Activated CD4-positive, alpha-beta T cell treated with anti-CD3 and anti-CD28 coated beads for 1 hour (primary cell): ENCODE measurements around the gene FRS2.
"Not testable (repeated sequence)": the region's sequence is repeated elsewhere in the genome, so short reads cannot be mapped to it uniquely, and the experiment has no call there.

ENCODE experiments used
- DNase-seq: peaks from one replicate; pipeline ENCODE4 v3.0.0-alpha.2; 2020

FRS2 gene

GRCh38 chr12:69588527-69588926 is 118.3 kb downstream of the FRS2 start:
- DNase-seq, result no peak

GRCh38 chr12:69589082-69589481 is 118.9 kb downstream of the FRS2 start:
- DNase-seq, result no peak

GRCh38 chr12:69595689-69596088 is 125.5 kb downstream of the FRS2 start:
- DNase-seq, result no peak

- no peak for DNase-seq
These were observed 128.1 kb downstream of the FRS2 start for GRCh38 chr12:69598174-69598753.

- DNase-seq, result no peak
These were observed 130.6 kb downstream of the FRS2 start for GRCh38 chr12:69600804-69601203.

GRCh38 chr12:69601962-69602685 is 131.9 kb downstream of the FRS2 start:
- no peak for DNase-seq

- DNase-seq, result no peak
These were observed 132.8 kb downstream of the FRS2 start for GRCh38 chr12:69602954-69603353.

- DNase-seq, result not testable (repeated sequence)
These were observed 133.4 kb downstream of the FRS2 start for GRCh38 chr12:69603556-69603955.

GRCh38 chr12:69604275-69604674 is 134.1 kb downstream of the FRS2 start:
- not testable (repeated sequence) for DNase-seq

GRCh38 chr12:69608114-69608513 is 137.9 kb downstream of the FRS2 start:
- DNase-seq, result no peak

- DNase-seq, result no peak
These were observed 139.9 kb downstream of the FRS2 start for GRCh38 chr12:69610126-69610525.

GRCh38 chr12:69610729-69611128 is 140.5 kb downstream of the FRS2 start, which contains the start of gene LRRC10:
Gene LRRC10, minus strand, starts transcription at chr12:69610907. Its CDS starts 69 bp downstream, at chr12:69610838.
- DNase-seq, result no peak

GRCh38 chr12:69613351-69613750 is 143.2 kb downstream of the FRS2 start:
- no peak for DNase-seq

GRCh38 chr12:69616025-69616424 is 145.8 kb downstream of the FRS2 start:
- DNase-seq, result no peak

GRCh38 chr12:69619050-69619449 is 148.9 kb downstream of the FRS2 start:
- no peak for DNase-seq

GRCh38 chr12:69620077-69620476 is 149.9 kb downstream of the FRS2 start:
- DNase-seq, result no peak

- no peak for DNase-seq
These were observed 150.7 kb downstream of the FRS2 start for GRCh38 chr12:69620921-69621320.

- DNase-seq, result no peak
These were observed 151.4 kb downstream of the FRS2 start for GRCh38 chr12:69621551-69621950.

GRCh38 chr12:69623970-69624369 is 153.8 kb downstream of the FRS2 start:
- no peak for DNase-seq

GRCh38 chr12:69627501-69627900 is 157.3 kb downstream of the FRS2 start:
- DNase-seq, result no peak
